Measurements from ENCODE around the gene SELENOW. TPM values are rescaled to one million over a fixed set of nuclear protein-coding genes. Genes with fewer than 3 reads are reported as not detected.
"Not testable (repeated sequence)": the region's sequence is repeated elsewhere in the genome, so short reads cannot be mapped to it uniquely, and the experiment has no call there.

Gene SELENOW
- total and polyA plus RNA-seq, 2 of the 8 experiments (the other 6 are each of a cell fraction or from before 2014, with no cell fraction given): 371 to 588 TPM

DNA sequence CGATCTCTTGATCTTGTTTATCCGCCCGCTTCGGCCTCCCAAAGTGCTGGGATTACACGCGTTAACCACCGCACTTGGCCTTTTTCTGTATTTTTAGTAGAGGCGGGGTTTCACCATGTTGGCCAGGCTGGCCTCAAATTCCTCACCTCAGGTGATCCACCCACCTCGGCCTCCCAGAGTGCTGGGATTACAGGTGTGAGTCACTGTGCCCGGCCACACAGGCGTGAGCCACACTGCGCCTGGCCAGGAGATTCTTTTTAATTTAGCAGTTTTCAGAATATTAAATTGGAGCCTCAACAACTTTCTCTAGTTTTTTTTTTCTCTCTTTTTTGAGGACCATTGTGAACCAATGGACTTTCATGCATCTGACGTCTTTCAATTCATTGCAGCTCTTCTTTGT, 11.3 kb downstream of the SELENOW start:
- not testable (repeated sequence) for H2BK20ac ChIP-seq (ENCODE audit: low read length); H2BK5ac ChIP-seq (ENCODE audit: low read depth, low read length); H3K27ac ChIP-seq (ENCODE audit: low read depth, low read length); H3K79me2 ChIP-seq (ENCODE audit: control insufficient read depth in 1 of 2, insufficient read depth in 2 of 2, low read length in 2 of 2); H4K5ac ChIP-seq (ENCODE audit: insufficient read length, low read depth, low read length); H3K14ac ChIP-seq (ENCODE audit: insufficient read length); H2BK12ac ChIP-seq (ENCODE audit: low read depth, low read length); H3K4me1 ChIP-seq (replicated peaks in 1 of 4; ENCODE audit: control insufficient read depth in 3 of 4, insufficient read depth in 4 of 4, low read length in 3 of 4); H3K4ac ChIP-seq (replicated peaks; ENCODE audit: insufficient read length, low read depth, low read length); H3K23ac ChIP-seq (ENCODE audit: insufficient read length); FAIRE-seq; H3K27me3 ChIP-seq (replicated peaks in 1 of 4; ENCODE audit: control insufficient read depth in 3 of 4, extremely low read depth in 1 of 4, insufficient read depth in 3 of 4, low read length in 3 of 4); H4K91ac ChIP-seq (replicated peaks; ENCODE audit: insufficient read length, low read length); H3K9ac ChIP-seq (replicated peaks in 1 of 4; ENCODE audit: extremely low read depth in 1 of 4, low read depth in 3 of 4, low read length in 3 of 4); H2AFZ ChIP-seq (ENCODE audit: low read length); H4K20me1 ChIP-seq (replicated peaks in 1 of 2; ENCODE audit: control insufficient read depth in 1 of 2, insufficient read depth in 2 of 2, low read length in 2 of 2); H2BK120ac ChIP-seq (replicated peaks; ENCODE audit: low read depth, low read length); H2BK15ac ChIP-seq (ENCODE audit: low read length); H3K23me2 ChIP-seq (ENCODE audit: low read depth, low read length); H4K8ac ChIP-seq (ENCODE audit: extremely low read depth, insufficient read depth, low read length); H3K18ac ChIP-seq (ENCODE audit: extremely low read depth, low read length); DNase-seq (ENCODE audit: low read depth in 1 of 2, low spot score in 2 of 2); H2AK5ac ChIP-seq (ENCODE audit: low read depth, low read length); H3K79me1 ChIP-seq (ENCODE audit: low read depth, low read length); H3K56ac ChIP-seq (replicated peaks; ENCODE audit: insufficient read length, low read depth, low read length); H3K9me3 ChIP-seq (ENCODE audit: insufficient read depth in 2 of 2, low read depth in 1 of 2, low read length in 1 of 2)
- 69% methylated on average over 13 of the region's 13 CpGs; no CpG with 5 or more reads in 1 of the 2 experiments for WGBS, 2 experiments (ENCODE audit: extremely low coverage in 1 of 2, insufficient coverage in 1 of 2, insufficient read length in 1 of 2, insufficient replicate concordance in 2 of 2, low coverage in 1 of 2, low lambda C conversion rate in 2 of 2, missing lambda C conversion rate in 1 of 2)
- POLR2A ChIA-PET (ENCODE audit: partially characterized antibody): interaction anchor here (1.0 to 5.1 kb wide), 7 partner anchors 8 to 60 kb away, joined by 4 to 27 read pairs (median 5); partner anchors contain the start of gene SELENOW
- H3K36me3 ChIP-seq (ENCODE audit: control insufficient read depth in 2 of 4, insufficient read depth in 4 of 4, low read length in 3 of 4): peaks cover 6 to 11% (median 7%) of the 10 kb centered on the region in 4 experiments; a peak in 6 of 8 replicates
- H3K4me2 ChIP-seq (ENCODE audit: insufficient read depth in 1 of 2, low read depth in 2 of 2, low read length in 2 of 2): peak overlapping the region in 1 of 2 experiments; percentile 54; a peak in 1 of 4 replicates
- CTCF ChIA-PET (ENCODE audit: partially characterized antibody): interaction anchor here (0.6 to 7.7 kb wide), 19 partner anchors 10 to 455 kb away, joined by 3 to 150 read pairs (median 5); partner anchors contain the start of gene EHD2
- H3K4me3 ChIP-seq (ENCODE audit: extremely low read depth in 1 of 4, insufficient read depth in 2 of 4, low read depth in 3 of 4, low read length in 4 of 4): peak overlapping the region in 3 of 4 experiments; percentile 1 to 22 (median 4); a peak in 3 of 8 replicates

Data from H1 (cell line).